HEK293 (cell line): ENCODE results near the gene TMED1.
A peak's percentile ranks its signal among the peaks of the same experiment; 100 is the strongest.

Source experiments
- CTCF ChIA-PET: fragments of 350-600 bp; formaldehyde crosslinking; extraction: SDS; loops from one replicate; lab custom pipeline; 2021; ENCODE audit warnings: antibody characterized with exemption; lab: Yijun Ruan, JAX
- POLR2A ChIA-PET: fragments of 300-600 bp; formaldehyde crosslinking; extraction: SDS; loops from one replicate; lab custom pipeline; 2020; ENCODE audit warnings: antibody characterized with exemption, inconsistent platforms; lab: Yijun Ruan, JAX
- H3K27ac ChIP-seq: fragments of 200-500 bp; sonication (Bioruptor generic); 2 replicates; pipeline ENCODE4 v1.5.1; 2014; ENCODE audit warnings: low read depth, low read length, control low read depth, inconsistent platforms; ENCODE audit errors: extremely low read depth
- H3K36me3 ChIP-seq, 2 experiments: fragments of 200-500 bp in 1 of 2; sonication (Bioruptor generic) in 1 of 2; 1 replicate in 1 of 2; 2 replicates in 1 of 2; pipeline ENCODE4 v1.5.1; 2014 to 2017; ENCODE audit warnings: inconsistent platforms in 2 of 2, low read length in 2 of 2; ENCODE audit not compliant: control insufficient read depth in 2 of 2, insufficient read depth in 1 of 2
- H3K4me1 ChIP-seq: fragments of 200-500 bp; sonication (Bioruptor generic); 2 replicates; pipeline ENCODE4 v1.5.1; 2014; ENCODE audit warnings: mild to moderate bottlenecking, low read length, inconsistent platforms; ENCODE audit not compliant: control insufficient read depth, insufficient read depth
- H3K4me3 ChIP-seq: 2 replicates; pipeline ENCODE4 v1.5.1; 2011; ENCODE audit warnings: low read depth, mild to moderate bottlenecking, control low read depth, low read length, moderate library complexity
- H3K9me3 ChIP-seq: fragments of 200-500 bp; sonication (Bioruptor generic); 2 replicates; pipeline ENCODE4 v1.5.1; 2014; ENCODE audit warnings: low read depth, low read length, inconsistent platforms; ENCODE audit not compliant: control insufficient read depth, insufficient read depth
- KLF1 ChIP-seq: fragments of 450-650 bp; formaldehyde crosslinking; IDR thresholded peaks from 2 replicates; pipeline ENCODE4 v1.5.1; 2016; ENCODE audit warnings: missing biosample characterization, missing genetic modification characterization
- KLF16 ChIP-seq: fragments of 450-650 bp; formaldehyde crosslinking; IDR thresholded peaks from 2 replicates; pipeline ENCODE4 v1.5.1; 2017; ENCODE audit warnings: missing biosample characterization, missing genetic modification characterization
- TCF7L2 ChIP-seq: IDR thresholded peaks from 2 replicates; pipeline ENCODE4 v1.6.1; 2011; ENCODE audit warnings: low read depth, mild to moderate bottlenecking, inconsistent platforms, low read length, moderate library complexity, borderline replicate concordance
- TRIM28 ChIP-seq: IDR thresholded peaks from 2 replicates; pipeline ENCODE4 v1.6.1; 2011; ENCODE audit warnings: low read length, control low read depth, borderline replicate concordance
- ZBTB1 ChIP-seq: fragments of 450-650 bp; formaldehyde crosslinking; IDR thresholded peaks from 2 replicates; pipeline ENCODE4 v1.5.1; 2016; ENCODE audit warnings: missing biosample characterization, missing genetic modification characterization
- ZEB2 ChIP-seq: fragments of 450-650 bp; formaldehyde crosslinking; IDR thresholded peaks from 2 replicates; pipeline ENCODE4 v1.5.1; 2016; ENCODE audit warnings: missing biosample characterization, missing genetic modification characterization
- ZFP69B ChIP-seq: fragments of 450-650 bp; formaldehyde crosslinking; IDR thresholded peaks from 2 replicates; pipeline ENCODE4 v1.5.1; 2016; ENCODE audit warnings: missing biosample characterization, missing genetic modification characterization
- ZNF148 ChIP-seq: fragments of 450-650 bp; formaldehyde crosslinking; IDR thresholded peaks from 2 replicates; pipeline ENCODE4 v1.5.0; 2017; ENCODE audit warnings: missing biosample characterization, missing genetic modification characterization, borderline replicate concordance
- ZNF16 ChIP-seq: fragments of 450-650 bp; formaldehyde crosslinking; IDR thresholded peaks from 2 replicates; pipeline ENCODE4 v1.5.1; 2016; ENCODE audit warnings: low read depth, missing biosample characterization, missing genetic modification characterization
- ZNF211 ChIP-seq: fragments of 450-650 bp; formaldehyde crosslinking; IDR thresholded peaks from 2 replicates; pipeline ENCODE4 v1.5.1; 2016; ENCODE audit warnings: low read depth, missing biosample characterization, missing genetic modification characterization
- ZNF280D ChIP-seq: fragments of 450-650 bp; formaldehyde crosslinking; IDR thresholded peaks from 2 replicates; pipeline ENCODE4 v1.5.1; 2016; ENCODE audit warnings: missing biosample characterization, missing genetic modification characterization
- ZNF335 ChIP-seq: fragments of 450-650 bp; formaldehyde crosslinking; conservative IDR thresholded peaks from 2 replicates; pipeline ENCODE4 v1.5.1; 2016; ENCODE audit warnings: missing biosample characterization, missing genetic modification characterization
- ZNF449 ChIP-seq: fragments of 450-650 bp; formaldehyde crosslinking; IDR thresholded peaks from 2 replicates; pipeline ENCODE4 v1.5.1; 2017; ENCODE audit warnings: missing biosample characterization, mild to moderate bottlenecking, missing genetic modification characterization, moderate library complexity
- ZNF521 ChIP-seq: fragments of 450-650 bp; formaldehyde crosslinking; IDR thresholded peaks from 2 replicates; pipeline ENCODE4 v1.5.1; 2017; ENCODE audit warnings: missing biosample characterization, mild to moderate bottlenecking, missing genetic modification characterization
- ZNF544 ChIP-seq: fragments of 450-650 bp; formaldehyde crosslinking; IDR thresholded peaks from 2 replicates; pipeline ENCODE4 v1.5.0; 2017; ENCODE audit warnings: missing biosample characterization, missing genetic modification characterization
- ZNF548 ChIP-seq: fragments of 450-650 bp; formaldehyde crosslinking; IDR thresholded peaks from 2 replicates; pipeline ENCODE4 v1.5.1; 2016; ENCODE audit warnings: missing biosample characterization, missing genetic modification characterization
- ZNF600 ChIP-seq: fragments of 450-650 bp; formaldehyde crosslinking; IDR thresholded peaks from 2 replicates; pipeline ENCODE4 v1.5.1; 2016; ENCODE audit warnings: missing biosample characterization, missing genetic modification characterization
- ZNF623 ChIP-seq: fragments of 450-650 bp; formaldehyde crosslinking; IDR thresholded peaks from 2 replicates; pipeline ENCODE4 v1.5.1; 2016; ENCODE audit warnings: missing biosample characterization, missing genetic modification characterization
- ZNF626 ChIP-seq: fragments of 450-650 bp; sonication (Bioruptor Pico); formaldehyde crosslinking; IDR thresholded peaks from 2 replicates; pipeline ENCODE4 v1.5.1; 2018; ENCODE audit warnings: missing biosample characterization, missing genetic modification characterization, inconsistent platforms
- ZNF639 ChIP-seq: fragments of 450-650 bp; formaldehyde crosslinking; IDR thresholded peaks from 2 replicates; pipeline ENCODE4 v1.5.1; 2016; ENCODE audit warnings: missing biosample characterization, missing genetic modification characterization
- ZNF704 ChIP-seq: fragments of 450-650 bp; formaldehyde crosslinking; IDR thresholded peaks from 2 replicates; pipeline ENCODE4 v1.5.1; 2016; ENCODE audit warnings: missing biosample characterization, missing genetic modification characterization
- ZNF837 ChIP-seq: fragments of 450-650 bp; formaldehyde crosslinking; IDR thresholded peaks from 2 replicates; pipeline ENCODE4 v1.5.1; 2016; ENCODE audit warnings: missing biosample characterization, missing genetic modification characterization
- ZNF843 ChIP-seq: fragments of 450-650 bp; formaldehyde crosslinking; IDR thresholded peaks from 2 replicates; pipeline ENCODE4 v1.5.1; 2016; ENCODE audit warnings: missing biosample characterization, missing genetic modification characterization
- ZSCAN23 ChIP-seq: fragments of 450-650 bp; formaldehyde crosslinking; IDR thresholded peaks from 2 replicates; pipeline ENCODE4 v1.5.1; 2016; ENCODE audit warnings: missing biosample characterization, missing genetic modification characterization
- ZSCAN30 ChIP-seq: fragments of 450-650 bp; IDR thresholded peaks from 2 replicates; pipeline ENCODE4 v1.5.1; 2018; ENCODE audit warnings: missing biosample characterization, mild to moderate bottlenecking, missing genetic modification characterization, moderate library complexity

TMED1 gene

GRCh38 chr19:10788146-10788545 lies 47.9 kb downstream of the TMED1 start:
- CTCF ChIA-PET = no interaction called here
- Histone ChIP-seq H3K36me3 (peaks cover 46 to 85% of the 10 kb centered on the region in 2 experiments), H3K27ac (no peak overlapping the region)
- TF ChIP-seq ZNF148 (no peak), ZNF623 (tag by site-specific recombination) (peak; percentile 98), ZNF548 (tag by site-specific recombination) (no peak), ZEB2 (tag by site-specific recombination) (no peak), ZNF843 (no peak), ZSCAN23 (tag by site-specific recombination) (no peak)
- TF ChIP-seq, all 188 proteins: peak for 1
- no peak overlapping the region for H3K4me3 ChIP-seq
- no peaks in the 10 kb centered on the region for H3K9me3 ChIP-seq
- POLR2A ChIA-PET = no interaction called here
- H3K4me1 ChIP-seq = no peaks in the 10 kb centered on the region

- Histone ChIP-seq H3K4me3 (no peak overlapping the region), H3K36me3 (peaks cover 59 to 92% of the 10 kb centered on the region in 2 experiments), H3K9me3 (no peaks in the 10 kb centered on the region), H3K27ac (no peak overlapping the region), H3K4me1 (no peaks in the 10 kb centered on the region)
- ChIA-PET POLR2A (interaction anchor here (0.8 kb wide), 1 partner anchor 13 kb away, joined by 3 read pairs; no protein-coding TSS in a partner anchor), CTCF (no interaction called here)
- TF ChIP-seq ZNF521 (tag by site-specific recombination) (no peak), ZNF335 (tag by site-specific recombination) (no peak), ZNF211 (tag by site-specific recombination) (no peak), ZNF704 (tag by site-specific recombination) (no peak), ZBTB1 (tag by site-specific recombination) (no peak), TCF7L2 (no peak), ZNF280D (tag by site-specific recombination) (no peak), TRIM28 (no peak), KLF16 (no peak), ZNF837 (no peak)
Measured at GRCh38 chr19:10784257-10784656, 51.8 kb downstream of the TMED1 start.

- Histone ChIP-seq H3K27ac (no peak overlapping the region), H3K36me3 (peaks cover 63 to 89% of the 10 kb centered on the region in 2 experiments), H3K9me3 (no peaks in the 10 kb centered on the region), H3K4me3 (no peak overlapping the region), H3K4me1 (no peaks in the 10 kb centered on the region)
- POLR2A ChIA-PET = interaction anchor here (0.5 kb wide), 1 partner anchor 49 kb away, joined by 7 read pairs; no protein-coding TSS in a partner anchor
- CTCF ChIA-PET = interaction anchor here (0.5 to 0.8 kb wide), 3 partner anchors 13 to 564 kb away, joined by 3 read pairs; no protein-coding TSS in a partner anchor
- no peak for TF ChIP-seq KLF1 (tag by site-specific recombination)
- TF ChIP-seq ZNF544 (tag by site-specific recombination) = no peak
- no peak for TF ChIP-seq ZFP69B (tag by site-specific recombination)
- no peak for TF ChIP-seq ZNF600 (tag by site-specific recombination)
- TF ChIP-seq ZNF626 = no peak
- TF ChIP-seq ZNF449 (tag by site-specific recombination) = no peak
- no peak for TF ChIP-seq ZNF16 (tag by site-specific recombination)
- no peak for TF ChIP-seq ZSCAN30
- TF ChIP-seq ZNF639 (tag by site-specific recombination) = no peak
Measured at GRCh38 chr19:10782795-10783194, 53.2 kb downstream of the TMED1 start.
